ENCODE data around the gene CEP63.

DNA sequence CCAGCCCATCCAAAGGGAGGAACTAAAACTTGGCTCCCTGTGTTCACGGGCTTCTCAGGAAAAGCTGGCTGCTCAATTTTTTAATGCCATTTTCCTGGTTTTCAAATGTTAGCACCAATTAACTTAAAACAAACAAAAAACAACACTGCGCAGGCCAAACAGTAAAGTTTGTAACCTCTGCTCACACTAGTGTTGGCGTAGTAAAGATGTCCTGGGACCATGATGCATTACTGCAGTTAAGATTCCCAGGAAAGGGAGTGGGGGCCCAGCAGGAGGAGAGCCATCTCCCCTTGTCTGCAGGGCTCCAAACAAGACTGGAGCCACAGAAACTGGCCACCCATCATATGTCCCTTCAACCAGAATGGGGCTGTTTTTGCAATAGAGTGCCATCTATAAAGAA, 91.0 kb downstream of the CEP63 start:
- no peak for TF ChIP-seq SUZ12 (IDR thresholded peaks at IDR 0.05; ENCODE audit: extremely low read depth, insufficient read depth, insufficient read length)
- TF ChIP-seq ZNF274 (IDR thresholded peaks at IDR 0.05; ENCODE audit: low read depth, low read length): no peak

All from NT2/D1 (cell line).